Activated naive CD8-positive, alpha-beta T cell (primary cell): ENCODE results near the gene ACTL10.
A peak's percentile ranks its signal among the peaks of the same experiment; 100 is the strongest.

Source experiments
- H3K27ac Mint-ChIP-seq: one replicate; pipeline ENCODE4 v1.8.0; 2021; ENCODE audit warnings: mixed read lengths
- H3K27me3 Mint-ChIP-seq: one replicate; pipeline ENCODE4 v1.8.0; 2021; ENCODE audit warnings: mixed read lengths
- H3K36me3 Mint-ChIP-seq: one replicate; pipeline ENCODE4 v1.8.0; 2021; ENCODE audit warnings: mixed read lengths
- H3K4me1 Mint-ChIP-seq: one replicate; pipeline ENCODE4 v1.8.0; 2021; ENCODE audit warnings: low read depth, mixed read lengths
- H3K4me3 Mint-ChIP-seq: one replicate; pipeline ENCODE4 v1.8.0; 2021; ENCODE audit warnings: mild to moderate bottlenecking, mixed read lengths
- H3K9me3 Mint-ChIP-seq: one replicate; pipeline ENCODE4 v1.8.0; 2021; ENCODE audit warnings: low read depth, mixed read lengths

The ACTL10 gene

DNA sequence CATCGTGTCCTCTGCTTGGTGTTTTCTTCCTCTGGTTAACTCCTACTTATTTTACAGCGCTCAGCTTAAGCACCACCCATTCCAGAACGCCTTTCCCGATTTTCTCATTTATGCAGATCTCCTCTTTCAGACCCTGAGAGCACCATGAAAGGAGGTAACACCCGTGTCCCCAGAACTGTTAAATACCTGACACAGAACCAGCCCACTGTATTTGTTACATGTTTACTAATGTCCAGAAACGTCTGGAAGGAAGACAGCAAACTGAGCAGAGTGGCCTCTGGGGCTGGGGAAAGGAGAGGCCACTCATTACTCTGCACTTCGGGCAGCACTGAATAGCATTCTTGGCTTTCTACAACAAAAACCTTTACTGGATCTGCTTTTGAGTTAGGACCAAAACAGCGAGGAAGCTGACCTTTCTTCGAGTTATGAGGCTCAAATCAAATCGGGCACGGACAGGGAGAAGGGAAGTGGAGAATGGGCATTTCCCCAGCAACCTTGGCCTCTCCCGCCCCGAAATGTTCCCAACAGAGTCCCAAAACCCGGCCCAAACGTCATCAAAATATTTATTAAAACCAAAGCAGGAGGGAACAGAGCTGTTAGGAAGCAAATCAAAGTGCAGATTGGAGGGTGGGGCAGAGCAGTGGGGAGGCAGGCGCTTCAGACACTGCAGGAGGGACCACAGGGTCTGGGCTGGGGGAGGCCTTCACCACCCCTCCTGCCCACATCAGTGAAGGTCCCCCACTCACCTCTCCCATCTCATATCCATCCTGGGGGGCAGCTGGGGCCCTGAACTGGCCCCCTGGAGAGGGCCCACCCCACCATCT lies 8.6 kb downstream of the ACTL10 start:
- Mint-ChIP-seq H3K27ac (peak overlapping the region; percentile 54), H3K4me1 (peaks cover 35% of the 10 kb centered on the region), H3K36me3 (no peaks in the 10 kb centered on the region), H3K4me3 (peak overlapping the region; percentile 81), H3K9me3 (no peaks in the 10 kb centered on the region), H3K27me3 (no peaks in the 10 kb centered on the region)

DNA sequence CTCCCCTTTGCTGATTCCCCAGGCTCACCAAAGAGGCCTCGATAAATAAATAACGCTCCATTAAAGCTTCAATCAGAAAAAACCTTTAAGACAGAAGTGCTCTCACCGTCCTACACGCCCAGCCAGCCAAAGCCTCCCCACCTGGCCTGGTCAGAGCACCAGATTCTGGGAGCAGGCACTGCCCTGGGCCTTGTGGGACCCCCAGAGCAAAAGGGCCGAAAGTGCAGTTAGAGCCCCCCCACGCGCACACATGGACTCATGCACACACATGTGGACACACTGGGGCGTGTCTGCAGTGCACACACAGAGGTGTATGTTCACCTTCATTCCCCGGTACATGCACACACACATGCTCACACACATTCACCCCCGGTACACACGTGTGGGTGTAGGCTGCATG lies 9.4 kb downstream of the ACTL10 start:
- H3K4me1 Mint-ChIP-seq: peaks cover 39% of the 10 kb centered on the region
- H3K27me3 Mint-ChIP-seq: no peaks in the 10 kb centered on the region
- no peak overlapping the region for H3K4me3 Mint-ChIP-seq
- no peaks in the 10 kb centered on the region for H3K36me3 Mint-ChIP-seq
- no peaks in the 10 kb centered on the region for H3K9me3 Mint-ChIP-seq
- H3K27ac Mint-ChIP-seq: no peak overlapping the region

DNA sequence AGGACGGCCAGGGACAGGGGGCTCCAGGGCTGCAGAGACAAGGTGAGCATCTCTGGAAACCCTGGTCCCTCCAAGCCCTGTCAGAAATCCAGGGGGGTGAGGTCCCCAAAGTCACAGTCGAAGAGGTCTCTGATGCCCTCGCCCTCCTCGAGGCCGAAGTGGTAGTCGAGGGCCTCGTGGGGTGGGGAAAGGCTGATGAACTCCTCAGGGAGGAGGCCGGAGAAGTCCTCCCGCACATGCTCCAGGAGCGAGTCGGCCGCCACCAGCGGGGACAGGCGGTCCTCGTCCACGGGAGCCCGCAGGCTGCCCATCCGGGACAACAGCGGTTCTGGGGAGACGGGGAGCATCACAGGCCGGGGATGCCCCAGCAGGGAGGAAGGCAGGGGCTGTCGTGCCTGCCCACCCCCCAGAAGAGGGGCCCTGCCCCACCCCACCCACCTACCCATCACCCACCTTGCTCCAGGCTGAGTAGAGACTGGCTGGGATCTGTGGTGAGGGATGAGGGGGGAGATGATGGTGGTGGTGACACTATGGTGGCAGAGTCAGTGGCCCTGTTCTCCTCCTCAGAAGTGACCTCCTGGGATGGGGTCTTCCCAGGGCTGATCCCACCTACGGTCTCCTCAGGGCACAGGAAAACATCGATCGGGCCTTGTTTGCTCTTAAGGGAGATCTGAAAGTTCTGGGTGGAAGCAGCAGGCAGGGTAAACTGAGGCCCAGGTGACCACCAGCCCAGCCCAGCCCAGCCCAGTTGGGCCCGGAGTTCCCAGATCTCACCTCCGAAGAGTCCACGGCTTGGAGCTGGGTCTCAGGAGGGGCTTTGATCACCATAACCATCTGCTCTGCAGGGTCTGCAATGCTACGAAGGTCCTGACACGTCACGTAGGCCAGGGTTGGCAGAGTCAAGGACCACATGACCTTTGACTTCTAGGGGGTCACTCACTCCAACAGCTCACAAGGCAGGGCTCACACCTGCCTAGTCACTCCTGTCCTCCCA lies 10.2 kb downstream of the ACTL10 start:
- Mint-ChIP-seq H3K4me1 (peaks cover 42% of the 10 kb centered on the region), H3K27ac (no peak overlapping the region), H3K4me3 (no peak overlapping the region), H3K27me3 (no peaks in the 10 kb centered on the region), H3K36me3 (no peaks in the 10 kb centered on the region), H3K9me3 (no peaks in the 10 kb centered on the region)

DNA sequence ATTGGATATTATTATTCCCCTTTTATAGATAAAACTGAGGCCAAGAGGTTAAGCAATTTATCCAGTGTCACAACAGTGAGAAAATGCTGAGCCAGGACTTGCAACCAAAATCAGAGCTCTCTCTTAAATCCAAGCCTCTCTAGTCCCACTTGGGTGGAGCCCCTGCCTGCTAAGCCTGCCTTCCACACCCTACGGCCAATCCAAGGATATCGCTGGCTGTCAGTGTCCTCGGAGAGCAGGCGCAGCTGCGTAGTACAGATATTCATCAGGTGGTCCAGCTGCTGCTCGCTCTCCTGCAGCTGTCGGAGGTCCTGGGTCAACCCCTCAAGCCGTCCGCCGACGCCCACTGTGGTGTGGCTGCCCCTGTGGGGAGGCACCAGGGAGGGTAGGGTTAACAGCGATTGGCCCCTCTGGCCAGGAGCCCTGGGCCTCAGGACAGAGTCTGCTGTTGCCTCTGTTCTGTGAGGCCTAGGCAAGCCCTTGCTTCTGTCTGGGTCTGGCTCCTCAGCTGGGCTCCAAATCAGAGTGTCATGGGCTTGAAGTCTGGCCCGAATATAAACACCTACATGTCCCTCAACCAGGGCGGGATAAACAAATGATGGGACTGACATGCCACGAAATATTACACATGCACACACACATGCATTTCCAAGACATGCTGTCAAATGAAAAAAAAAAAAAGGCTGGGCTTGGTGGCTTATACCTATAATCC lies 11.4 kb downstream of the ACTL10 start:
- H3K27me3 Mint-ChIP-seq: no peaks in the 10 kb centered on the region
- H3K4me1 Mint-ChIP-seq: peaks cover 38% of the 10 kb centered on the region
- H3K4me3 Mint-ChIP-seq: no peak overlapping the region
- H3K36me3 Mint-ChIP-seq: no peaks in the 10 kb centered on the region
- H3K27ac Mint-ChIP-seq: no peak overlapping the region
- H3K9me3 Mint-ChIP-seq: no peaks in the 10 kb centered on the region

DNA sequence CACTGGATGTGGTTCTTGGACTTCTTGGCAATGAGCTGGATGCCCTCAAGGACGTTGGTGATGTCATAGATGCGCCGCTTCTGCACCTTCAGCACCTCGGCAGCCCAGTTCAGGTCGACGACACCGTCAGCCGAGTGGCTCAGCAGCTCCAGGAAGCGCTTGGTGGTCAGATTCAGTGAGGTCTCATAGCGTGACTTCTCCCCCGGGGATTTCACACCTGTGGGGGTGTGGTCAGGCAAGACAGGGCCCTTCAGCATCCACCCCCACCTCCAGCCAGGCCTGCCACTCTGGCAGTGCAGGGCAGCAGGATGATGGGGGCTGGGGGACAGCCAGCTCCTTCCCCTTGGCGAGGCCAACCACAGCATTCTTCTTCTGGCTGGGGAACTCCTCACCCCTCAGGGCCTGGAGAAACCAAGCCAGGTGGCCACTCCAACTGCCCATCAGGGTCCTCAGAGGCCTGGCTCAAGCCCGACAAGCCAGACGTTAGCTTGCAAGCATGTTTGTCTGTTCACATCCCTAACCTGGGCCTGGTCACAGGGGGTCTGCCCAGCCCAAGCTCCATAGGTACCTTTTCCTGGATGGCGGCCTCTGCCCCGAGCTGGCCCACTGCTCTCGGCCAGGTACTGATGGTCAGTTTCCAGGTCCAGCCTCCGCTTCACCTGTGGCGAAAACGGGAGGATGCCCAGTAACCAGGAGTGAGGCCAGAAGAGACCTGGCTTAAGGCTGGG lies 13.2 kb downstream of the ACTL10 start:
- Mint-ChIP-seq H3K27me3 (no peaks in the 10 kb centered on the region), H3K4me1 (peaks cover 34% of the 10 kb centered on the region), H3K9me3 (no peaks in the 10 kb centered on the region), H3K27ac (no peak overlapping the region), H3K36me3 (no peaks in the 10 kb centered on the region), H3K4me3 (no peak overlapping the region)

DNA sequence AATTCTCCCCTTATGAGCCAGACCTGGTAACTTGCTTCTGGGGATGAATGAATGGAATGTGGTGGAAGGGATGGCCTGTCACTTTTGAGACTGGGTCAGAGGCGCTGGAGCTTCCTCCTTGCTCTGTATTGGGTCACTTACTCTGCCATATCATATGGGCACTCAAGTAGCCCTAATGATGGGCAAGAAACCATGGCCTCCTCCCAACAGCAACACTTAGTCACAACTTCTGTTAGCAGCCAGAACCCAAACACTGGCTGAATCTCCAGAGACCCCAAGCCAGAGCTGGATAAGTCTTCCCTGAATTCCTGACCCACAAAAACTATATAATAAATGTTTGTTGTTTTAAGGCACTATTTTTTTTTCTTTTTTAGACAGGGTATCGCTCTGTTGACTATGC lies 13.9 kb downstream of the ACTL10 start:
- Mint-ChIP-seq H3K4me1 (peaks cover 37% of the 10 kb centered on the region), H3K36me3 (no peaks in the 10 kb centered on the region), H3K4me3 (peak overlapping the region; percentile 35), H3K27me3 (no peaks in the 10 kb centered on the region), H3K27ac (no peak overlapping the region), H3K9me3 (no peaks in the 10 kb centered on the region)

DNA sequence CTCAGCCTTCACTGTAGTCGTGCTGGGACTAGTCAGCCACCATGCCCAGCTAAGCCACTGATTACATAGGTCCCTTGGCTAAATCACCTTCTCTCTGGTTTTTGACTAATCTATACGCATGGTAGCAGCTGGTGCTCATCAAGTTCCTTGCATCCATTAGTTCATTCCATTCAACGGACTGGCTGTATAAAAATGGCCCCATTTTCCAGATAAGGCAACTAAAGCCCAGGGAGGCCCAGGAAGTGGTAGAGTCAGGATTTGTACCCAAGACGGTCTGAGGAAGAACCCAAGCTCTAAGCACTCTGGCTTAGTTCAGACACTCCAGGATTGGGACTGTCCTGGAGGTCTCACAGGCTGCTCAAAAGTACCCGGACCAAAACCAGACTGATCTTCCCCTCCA lies 14.5 kb downstream of the ACTL10 start:
- H3K4me1 Mint-ChIP-seq: peaks cover 37% of the 10 kb centered on the region
- no peak overlapping the region for H3K4me3 Mint-ChIP-seq
- H3K27ac Mint-ChIP-seq: no peak overlapping the region

DNA sequence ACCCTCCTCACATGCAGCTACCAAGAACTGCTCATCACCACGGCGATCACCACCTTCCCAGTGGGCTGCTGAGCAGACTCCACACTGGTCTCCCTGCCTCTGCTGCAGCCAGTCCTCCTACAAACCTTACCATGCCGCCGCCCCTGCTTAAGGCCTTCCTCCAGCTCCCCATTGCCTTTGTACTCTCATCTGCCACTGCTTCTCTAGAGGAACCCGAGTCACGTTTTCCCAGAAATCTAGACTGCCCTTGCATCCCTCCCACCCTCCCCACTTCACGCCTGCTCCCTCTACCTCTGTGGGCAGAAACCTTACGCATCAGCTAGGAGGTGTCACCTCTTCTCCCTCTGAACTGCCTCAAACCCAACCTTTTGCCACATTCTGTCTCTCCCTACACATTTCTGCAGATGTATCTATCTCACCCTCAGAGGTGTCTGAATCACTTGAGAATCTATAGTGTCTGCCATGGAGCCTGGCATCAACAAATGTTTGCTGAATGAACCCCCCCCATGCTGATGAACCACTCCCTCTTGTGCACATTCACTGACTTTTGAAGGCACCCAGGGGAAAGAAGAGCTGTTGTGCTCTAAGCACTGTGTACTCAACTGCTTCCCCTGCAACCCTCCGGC lies 15.1 kb downstream of the ACTL10 start:
- Mint-ChIP-seq H3K27ac (no peak overlapping the region), H3K27me3 (no peaks in the 10 kb centered on the region), H3K4me1 (peaks cover 40% of the 10 kb centered on the region), H3K9me3 (no peaks in the 10 kb centered on the region), H3K36me3 (no peaks in the 10 kb centered on the region), H3K4me3 (no peak overlapping the region)

More for the DNA sequence above, 14.5 kb downstream of the ACTL10 start:
- Mint-ChIP-seq H3K27me3 (no peaks in the 10 kb centered on the region), H3K36me3 (no peaks in the 10 kb centered on the region), H3K9me3 (no peaks in the 10 kb centered on the region)

DNA sequence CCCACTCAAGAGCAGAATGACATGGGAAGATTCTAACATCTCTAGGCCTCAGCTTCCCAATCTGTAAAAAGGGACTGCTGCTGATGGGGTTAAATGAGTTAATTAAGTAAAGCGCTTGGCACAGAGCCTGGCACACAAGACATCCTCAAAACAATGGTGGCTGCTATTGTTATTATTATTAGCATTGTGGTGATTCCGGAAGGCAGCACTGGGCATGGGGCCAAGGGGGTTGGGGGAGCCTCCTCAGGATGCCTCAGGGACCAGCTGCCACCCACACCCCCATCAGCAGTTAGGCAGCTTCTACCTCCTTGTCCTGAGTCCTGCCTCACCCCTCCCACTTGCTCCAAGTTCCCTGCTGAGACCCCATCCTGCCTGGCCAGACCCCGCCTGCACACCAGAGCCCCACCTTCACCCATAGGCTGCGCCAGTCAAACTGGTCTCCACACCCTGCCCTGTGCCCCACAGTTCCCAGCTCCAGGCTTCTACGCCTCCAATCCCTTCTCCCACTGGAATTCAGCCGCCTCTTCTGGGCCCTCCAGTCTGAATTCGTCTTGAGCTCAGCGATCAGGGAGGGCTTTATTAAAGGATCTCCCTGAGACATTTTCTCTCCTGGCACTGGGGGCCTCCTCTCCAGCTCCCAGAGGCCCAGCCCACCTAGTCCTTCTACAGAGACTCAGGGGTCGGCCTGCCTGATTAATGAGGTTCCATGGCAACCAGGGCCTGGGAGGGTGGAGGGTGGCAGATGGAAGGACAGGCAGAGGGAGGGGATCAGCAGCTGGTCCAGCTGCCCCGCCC lies 18.0 kb downstream of the ACTL10 start:
- Mint-ChIP-seq H3K4me3 (peak overlapping the region; percentile 89), H3K9me3 (no peaks in the 10 kb centered on the region), H3K27me3 (no peaks in the 10 kb centered on the region), H3K27ac (peak overlapping the region; percentile 34), H3K36me3 (no peaks in the 10 kb centered on the region), H3K4me1 (peaks cover 50% of the 10 kb centered on the region)

DNA sequence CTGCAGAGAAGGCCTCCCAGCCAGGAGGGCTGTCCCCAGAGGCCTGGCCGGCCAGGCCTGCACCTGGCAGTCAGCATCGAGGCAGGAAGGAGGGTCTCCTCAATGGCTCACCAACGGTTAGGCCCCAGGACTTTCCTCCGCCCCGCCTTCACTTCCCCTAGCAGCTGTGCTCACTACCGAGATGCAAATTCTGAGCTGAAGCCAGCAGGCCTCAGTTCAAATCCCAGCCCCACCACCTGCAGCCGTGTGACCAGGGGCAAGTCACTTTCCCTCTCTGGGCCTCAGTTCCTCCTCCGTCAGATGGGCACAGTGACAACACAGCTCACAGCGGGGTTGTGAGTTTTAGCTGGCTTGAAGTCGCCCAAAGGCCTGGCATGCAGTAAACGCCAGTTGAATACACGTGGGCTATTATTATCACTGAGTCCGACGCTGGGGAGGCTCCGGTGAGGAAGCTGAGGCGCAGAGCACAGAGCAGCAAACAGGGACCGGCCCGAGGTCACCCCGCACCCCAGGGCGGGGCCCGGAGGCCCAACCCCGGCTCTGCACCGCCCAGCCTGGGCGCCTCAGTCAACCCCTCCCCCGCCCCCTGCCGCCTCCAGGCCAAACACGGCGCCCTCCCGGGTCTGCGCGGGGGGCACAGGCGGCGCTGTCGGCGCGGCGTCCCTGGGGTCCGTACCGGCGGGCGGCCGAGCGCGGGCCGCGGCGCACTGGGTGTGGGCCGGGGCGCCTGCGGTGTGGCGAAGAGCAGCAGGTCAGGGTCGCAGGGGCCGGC lies 18.8 kb downstream of the ACTL10 start:
- Mint-ChIP-seq H3K27ac (peak overlapping the region; percentile 87), H3K36me3 (no peaks in the 10 kb centered on the region), H3K4me1 (peaks cover 54% of the 10 kb centered on the region), H3K9me3 (no peaks in the 10 kb centered on the region), H3K4me3 (peak overlapping the region; percentile 89), H3K27me3 (no peaks in the 10 kb centered on the region)

DNA sequence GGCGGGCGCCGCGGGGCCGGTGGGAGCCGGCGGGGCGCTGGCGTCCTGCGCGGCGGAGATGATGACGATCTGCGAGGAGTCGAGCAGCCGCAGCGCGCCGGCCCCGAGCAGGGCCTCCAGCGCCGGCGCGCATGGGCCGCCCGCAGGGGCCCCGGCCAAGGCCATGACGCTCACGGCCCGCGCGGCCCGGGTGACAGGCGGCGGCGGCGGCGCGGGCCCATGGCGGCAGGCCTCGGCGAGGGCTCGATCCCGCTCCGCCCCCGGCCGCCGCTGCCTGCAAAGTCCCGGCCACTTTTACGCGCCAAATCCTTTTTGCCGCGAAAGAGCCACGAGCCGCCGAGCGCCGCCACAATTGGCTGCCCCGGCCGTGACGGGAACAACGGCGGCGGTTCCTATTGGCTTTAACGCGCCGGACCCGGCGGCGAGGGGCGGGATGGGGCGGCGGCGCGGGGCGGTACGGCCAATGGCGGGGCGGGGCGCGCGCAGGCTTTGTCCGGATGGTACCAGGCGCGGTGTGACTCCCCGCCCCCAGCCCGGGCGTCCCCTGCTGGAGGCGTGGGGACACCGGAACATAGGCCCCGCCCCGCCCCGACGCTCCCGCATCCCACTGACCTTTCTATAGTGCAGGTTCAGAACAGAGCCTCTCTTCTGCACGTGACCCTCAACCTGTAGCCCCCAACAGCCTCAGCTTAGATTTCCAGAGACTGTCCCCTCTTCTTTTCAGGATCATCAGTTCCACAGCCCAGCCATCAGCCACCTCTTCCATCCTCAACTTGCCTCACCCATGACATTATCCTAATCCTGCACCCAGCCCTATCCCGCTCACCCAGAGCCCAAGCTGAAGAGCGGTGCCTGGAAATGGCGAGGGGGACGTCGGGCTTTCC lies 19.6 kb downstream of the ACTL10 start, which contains the start of gene E2F1:
Gene E2F1 (minus strand): TSS at position 286 of the 884 bp plus-strand sequence. CDS start 121 bp downstream, at position 165.
- H3K4me1 Mint-ChIP-seq: peaks cover 53% of the 10 kb centered on the region
- H3K4me3 Mint-ChIP-seq: peak within 1 kb of the TSS; percentile 89
- H3K9me3 Mint-ChIP-seq: no peaks in the 10 kb centered on the region
- H3K36me3 Mint-ChIP-seq: no peaks in the 10 kb centered on the region
- no peaks in the 10 kb centered on the region for H3K27me3 Mint-ChIP-seq
- peak within 1 kb of the TSS; percentile 87 for H3K27ac Mint-ChIP-seq

DNA sequence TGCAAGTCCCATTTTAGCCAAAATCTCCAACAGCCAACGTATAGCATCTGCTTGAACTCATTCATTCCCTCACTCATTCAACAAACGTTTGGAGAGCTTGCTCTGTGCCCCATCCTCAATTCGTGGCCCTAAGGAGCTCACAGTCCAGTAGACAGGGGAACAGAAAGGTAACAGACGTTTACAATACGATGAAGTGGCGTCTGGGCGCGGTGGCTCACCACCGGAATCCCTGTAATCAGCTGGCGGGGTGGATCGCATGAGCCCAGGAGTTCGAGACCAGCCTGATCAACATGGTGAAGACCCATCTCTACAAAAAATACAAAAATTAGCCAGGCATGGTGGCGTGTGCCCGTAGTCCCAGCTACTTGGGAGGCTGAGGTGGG lies 20.2 kb downstream of the ACTL10 start:
- Mint-ChIP-seq H3K9me3 (no peaks in the 10 kb centered on the region), H3K4me3 (peak overlapping the region; percentile 82), H3K4me1 (peaks cover 50% of the 10 kb centered on the region), H3K36me3 (no peaks in the 10 kb centered on the region), H3K27ac (peak overlapping the region; percentile 87), H3K27me3 (no peaks in the 10 kb centered on the region)
